NT2/D1 (cell line): ENCODE data around the gene IFT57.
A peak's percentile ranks its signal among the peaks of the same experiment; 100 is the strongest.
"Not testable (repeated sequence)": the region's sequence is repeated elsewhere in the genome, so short reads cannot be mapped to it uniquely, and the experiment has no call there.

Experiments used
- DNase-seq: peaks from one replicate; pipeline ENCODE4 v3.0.0-alpha.2; 2011; ENCODE audit warnings: low read depth, low spot score
- H3K27me3 ChIP-seq: 2 replicates; pipeline ENCODE4 v1.6.0; 2011; ENCODE audit warnings: mild to moderate bottlenecking; ENCODE audit not compliant: insufficient read length, insufficient read depth
- H3K36me3 ChIP-seq: 2 replicates; pipeline ENCODE4 v1.6.1; 2011; ENCODE audit warnings: mild to moderate bottlenecking, low read length, mixed read lengths; ENCODE audit not compliant: insufficient read depth, insufficient read length
- H3K4me1 ChIP-seq: 2 replicates; pipeline ENCODE4 v1.5.1; 2011; ENCODE audit not compliant: insufficient read depth, insufficient read length
- H3K4me3 ChIP-seq: 2 replicates; pipeline ENCODE4 v1.5.1; 2011; ENCODE audit warnings: low read depth; ENCODE audit not compliant: insufficient read length
- H3K9ac ChIP-seq: 2 replicates; pipeline ENCODE4 v1.6.0; 2011; ENCODE audit warnings: low read depth; ENCODE audit not compliant: insufficient read length
- H3K9me3 ChIP-seq: 2 replicates; pipeline ENCODE4 v1.5.1; 2011; ENCODE audit warnings: mild to moderate bottlenecking, low read length; ENCODE audit not compliant: insufficient read depth
- SUZ12 ChIP-seq: IDR thresholded peaks from 2 replicates; pipeline ENCODE4 v1.6.1; 2011; ENCODE audit not compliant: insufficient read length, insufficient read depth; ENCODE audit errors: extremely low read depth
- YY1 ChIP-seq: IDR thresholded peaks from 2 replicates; pipeline ENCODE4 v1.6.1; 2011; ENCODE audit not compliant: insufficient read length, insufficient read depth
- ZNF274 ChIP-seq: IDR thresholded peaks from 2 replicates; pipeline ENCODE4 v1.6.1; 2011; ENCODE audit warnings: mild to moderate bottlenecking, low read depth, low read length

IFT57 gene, protein sequence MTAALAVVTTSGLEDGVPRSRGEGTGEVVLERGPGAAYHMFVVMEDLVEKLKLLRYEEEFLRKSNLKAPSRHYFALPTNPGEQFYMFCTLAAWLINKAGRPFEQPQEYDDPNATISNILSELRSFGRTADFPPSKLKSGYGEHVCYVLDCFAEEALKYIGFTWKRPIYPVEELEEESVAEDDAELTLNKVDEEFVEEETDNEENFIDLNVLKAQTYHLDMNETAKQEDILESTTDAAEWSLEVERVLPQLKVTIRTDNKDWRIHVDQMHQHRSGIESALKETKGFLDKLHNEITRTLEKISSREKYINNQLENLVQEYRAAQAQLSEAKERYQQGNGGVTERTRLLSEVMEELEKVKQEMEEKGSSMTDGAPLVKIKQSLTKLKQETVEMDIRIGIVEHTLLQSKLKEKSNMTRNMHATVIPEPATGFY

DNA sequence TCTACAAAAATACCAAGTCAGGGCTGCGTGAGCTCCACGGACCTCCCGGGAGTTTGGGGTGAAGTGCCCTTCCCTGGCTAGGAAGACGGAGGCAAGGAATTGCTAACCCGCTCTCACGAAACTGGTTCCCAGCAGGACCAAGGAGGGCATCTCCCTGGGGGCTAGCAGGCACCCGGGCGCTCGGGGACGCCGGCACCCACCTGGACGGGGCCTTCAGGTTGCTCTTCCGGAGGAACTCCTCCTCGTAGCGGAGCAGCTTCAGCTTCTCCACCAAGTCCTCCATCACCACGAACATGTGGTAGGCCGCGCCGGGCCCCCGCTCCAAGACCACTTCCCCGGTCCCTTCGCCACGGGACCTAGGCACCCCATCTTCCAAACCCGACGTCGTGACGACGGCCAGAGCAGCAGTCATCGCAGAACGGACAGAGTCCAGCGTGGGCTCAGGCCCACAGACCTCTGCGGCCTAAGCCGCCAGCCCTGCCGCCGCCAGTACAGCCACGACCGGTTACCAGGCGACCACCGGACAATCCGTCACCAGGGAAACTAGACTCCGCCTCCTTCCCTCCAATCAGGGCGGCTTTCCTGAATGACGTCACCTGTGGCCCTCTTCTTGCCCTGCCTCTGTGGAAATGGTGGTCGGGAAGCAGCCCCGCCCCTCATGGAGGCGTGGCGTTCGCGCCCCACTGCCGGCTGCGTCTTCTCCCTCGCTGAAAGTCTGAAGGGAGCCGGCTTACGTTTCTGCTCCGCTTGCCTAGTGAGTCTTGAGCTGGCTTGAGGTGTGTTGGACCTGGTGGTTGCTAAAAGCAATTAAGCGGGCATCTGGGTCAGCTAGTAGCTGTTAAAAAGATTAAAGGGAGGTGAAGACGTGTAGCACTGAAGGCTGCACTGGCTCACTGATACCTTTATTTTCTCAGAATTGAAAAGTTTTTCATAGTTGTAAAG is at the start of gene IFT57:
Gene IFT57 (minus strand): TSS at position 514 of the 942 bp plus-strand sequence. CDS start 102 bp downstream, at position 412.
- peak within 1 kb of the TSS; percentile 91 for H3K4me3 ChIP-seq

DNA sequence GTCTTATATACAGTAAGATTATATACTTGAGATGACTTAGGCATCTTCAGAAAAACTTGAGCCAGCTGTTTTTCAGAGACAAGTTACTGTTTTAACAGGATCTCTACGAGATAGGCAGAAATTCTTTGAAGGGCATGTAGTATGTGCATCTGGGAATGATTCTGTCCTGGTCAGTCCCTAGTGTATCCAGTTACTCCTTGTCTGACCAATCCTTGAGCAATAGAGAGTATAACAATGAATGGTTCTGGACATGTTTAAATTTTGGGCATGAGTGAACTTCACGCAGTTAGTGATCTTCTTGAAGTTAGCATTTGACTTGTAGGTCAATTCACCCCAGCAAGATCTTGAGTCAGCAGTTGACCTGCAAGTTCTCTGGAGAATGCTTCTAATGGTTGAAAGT is 49.4 kb upstream of the IFT57 start:
- H3K9me3 ChIP-seq: no peaks in the 10 kb centered on the region; the same call in 1 of the 2 replicates
- no peak for DNase-seq
- no peak overlapping the region for H3K4me3 ChIP-seq
- TF ChIP-seq SUZ12 (no peak), YY1 (no peak), ZNF274 (no peak)
- H3K27me3 ChIP-seq: no peaks in the 10 kb centered on the region
- no peaks in the 10 kb centered on the region for H3K36me3 ChIP-seq
- no peak overlapping the region for H3K9ac ChIP-seq
- no peaks in the 10 kb centered on the region for H3K4me1 ChIP-seq

More for the DNA sequence above, at the start of gene IFT57:
- Histone ChIP-seq H3K9ac (peak within 1 kb of the TSS; percentile 84), H3K9me3 (no peaks in the 10 kb centered on the region), H3K27me3 (peaks cover 12% of the 10 kb centered on the region), H3K36me3 (peaks cover 9% of the 10 kb centered on the region), H3K4me1 (no peaks in the 10 kb centered on the region)
- TF ChIP-seq ZNF274 (no peak), YY1 (no peak), SUZ12 (no peak)
- DNase-seq: peak; percentile 97

DNA sequence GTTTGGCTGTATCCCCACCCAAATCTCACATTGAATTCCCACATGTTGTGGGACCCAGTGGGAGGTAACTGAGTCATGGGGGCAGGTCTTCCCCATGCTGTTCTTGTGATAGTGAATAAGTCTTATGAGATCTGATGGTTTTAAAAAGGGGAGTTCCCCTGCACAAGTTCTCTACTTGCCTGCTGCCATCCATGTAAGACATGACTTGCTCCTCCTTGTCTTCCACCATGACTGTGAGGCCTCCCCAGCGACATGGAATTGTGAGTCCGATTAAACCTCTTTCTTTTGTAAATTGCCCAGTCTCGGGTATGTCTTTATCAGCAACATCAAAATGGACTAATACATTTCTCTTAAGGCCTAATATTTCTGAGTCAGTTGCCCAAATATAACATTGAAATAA is 46.0 kb upstream of the IFT57 start:
- H3K9ac ChIP-seq, H3K4me3 ChIP-seq, H3K36me3 ChIP-seq, H3K9me3 ChIP-seq, H3K4me1 ChIP-seq, H3K27me3 ChIP-seq, DNase-seq: not testable (repeated sequence)

DNA sequence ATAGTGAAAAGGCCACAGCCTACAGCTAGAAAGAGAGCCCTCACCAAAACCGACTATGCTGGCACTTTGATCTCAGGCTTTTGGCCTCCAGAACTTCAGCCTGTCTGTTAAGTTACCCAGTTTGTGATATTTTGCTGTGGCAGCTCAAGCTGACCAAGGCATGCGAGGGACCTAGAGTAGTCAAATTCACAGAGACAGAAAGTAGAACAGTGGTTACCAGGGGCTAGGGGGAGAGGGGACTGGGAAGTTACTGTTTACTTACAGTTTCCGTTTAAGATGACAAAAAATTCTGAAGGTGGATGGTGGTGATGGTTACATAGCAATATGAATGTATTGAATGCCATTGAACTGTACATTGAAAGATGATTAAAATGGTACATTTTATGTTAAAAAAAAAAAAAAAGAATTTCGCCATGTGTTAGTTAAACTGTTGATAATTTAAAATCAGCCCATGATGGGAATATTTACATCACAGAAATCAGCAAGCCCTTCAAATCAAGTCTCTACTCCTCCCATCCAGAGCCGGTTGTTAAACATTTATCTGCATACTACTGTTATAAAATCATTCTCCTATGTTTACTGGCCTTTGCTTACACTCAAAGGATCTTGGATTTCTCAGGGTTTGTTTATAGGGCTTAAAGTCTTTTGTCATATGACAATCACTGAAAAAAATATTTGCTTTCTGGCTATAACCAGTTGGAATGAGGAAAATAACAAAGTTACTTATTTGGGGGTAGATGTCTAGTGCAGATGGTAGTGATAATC is 42.5 kb upstream of the IFT57 start:
- H3K9ac ChIP-seq, H3K4me1 ChIP-seq: not testable (repeated sequence)

DNA sequence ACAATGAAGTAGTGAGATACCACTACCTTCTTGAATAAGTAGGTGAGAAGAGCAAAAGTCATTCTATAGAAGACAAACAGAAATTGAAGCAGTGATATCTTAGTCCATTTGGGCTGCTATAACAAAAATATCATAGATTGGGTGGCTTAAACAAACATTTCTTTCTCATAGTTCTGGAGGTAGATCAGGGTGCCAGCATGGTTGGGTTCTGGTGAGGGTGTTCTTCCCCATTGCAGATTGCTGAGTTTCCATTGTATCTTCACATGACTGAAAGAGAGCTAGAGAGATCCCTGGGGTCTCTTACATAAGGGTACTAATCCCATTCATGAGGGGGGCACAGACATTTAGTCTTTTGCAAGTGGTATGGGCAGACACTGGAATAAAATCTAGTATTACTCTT is 32.9 kb upstream of the IFT57 start:
- no peak overlapping the region for H3K9ac ChIP-seq
- H3K4me1 ChIP-seq: no peaks in the 10 kb centered on the region
- H3K27me3 ChIP-seq: no peaks in the 10 kb centered on the region
- no peaks in the 10 kb centered on the region for H3K36me3 ChIP-seq
- TF ChIP-seq ZNF274 (no peak), SUZ12 (no peak), YY1 (no peak)
- no peak for DNase-seq
- no peak overlapping the region for H3K4me3 ChIP-seq
- H3K9me3 ChIP-seq: peaks cover 10% of the 10 kb centered on the region; the same call in 1 of the 2 replicates

More for the DNA sequence above, 42.5 kb upstream of the IFT57 start:
- not testable (repeated sequence) for H3K27me3 ChIP-seq, H3K4me3 ChIP-seq, H3K36me3 ChIP-seq, H3K9me3 ChIP-seq, DNase-seq

DNA sequence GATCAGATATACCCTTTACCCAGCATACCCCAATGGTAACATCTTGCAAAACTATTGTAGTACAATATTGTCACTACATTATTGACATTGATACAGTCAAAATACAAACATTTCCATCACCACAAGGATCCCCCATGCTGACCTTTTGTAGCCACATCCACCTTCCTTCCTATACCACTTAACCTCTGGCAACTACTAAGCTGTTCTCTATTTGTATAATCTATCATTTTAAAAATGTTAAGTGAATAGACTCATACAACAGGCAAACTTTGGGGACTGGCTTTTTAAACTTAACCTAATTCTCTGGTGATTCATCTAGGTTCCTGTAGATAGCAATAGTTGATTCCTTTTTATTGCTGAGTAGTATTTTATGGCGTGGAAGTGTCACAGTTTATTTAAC is 29.6 kb upstream of the IFT57 start:
- no peak for DNase-seq
- Histone ChIP-seq H3K27me3 (no peaks in the 10 kb centered on the region), H3K36me3 (no peaks in the 10 kb centered on the region), H3K4me1 (no peaks in the 10 kb centered on the region), H3K4me3 (no peak overlapping the region), H3K9me3 (0 out of 2 replicates have a peak, but pooled peaks cover 2% of the 10 kb centered on the region), H3K9ac (no peak overlapping the region)
- TF ChIP-seq YY1 (no peak), SUZ12 (no peak), ZNF274 (no peak)
